ENCODE measurements around the gene REEP1.

Gene REEP1

GRCh38 chr2:86176597-86176996 lies 160.8 kb downstream of the REEP1 start:
- Histone ChIP-seq H3K4me3 (ENCODE audit: low read length) (no peak overlapping the region), H3K79me2 (ENCODE audit: control insufficient read depth, insufficient read depth, low read length) (peaks cover 4% of the 10 kb centered on the region), H3K18ac (ENCODE audit: low read length) (no peak overlapping the region), H3K27ac (ENCODE audit: low read depth, low read length) (no peak overlapping the region), H2BK5ac (ENCODE audit: low read length) (no peak overlapping the region), H2BK15ac (replicated peaks; ENCODE audit: low read depth) (no peak overlapping the region), H3K4ac (ENCODE audit: low read depth, low read length) (no peak overlapping the region), H4K8ac (ENCODE audit: low read depth, low read length) (no peak overlapping the region), H3K27me3 (ENCODE audit: insufficient read depth, low read length, poor library complexity) (no peaks in the 10 kb centered on the region), H3K9ac (ENCODE audit: low read length) (no peak overlapping the region), H3K23ac (ENCODE audit: low read length) (no peak overlapping the region), H3K79me1 (ENCODE audit: low read length) (peaks cover 7% of the 10 kb centered on the region), H4K5ac (ENCODE audit: low read length) (no peak overlapping the region), H3K56ac (ENCODE audit: low read length) (no peak overlapping the region), H3K36me3 (ENCODE audit: control insufficient read depth, insufficient read depth, low read length) (no peaks in the 10 kb centered on the region), H3K4me2 (ENCODE audit: low read length) (no peak overlapping the region), H2AK5ac (ENCODE audit: low read length) (no peak overlapping the region), H3K4me1 (ENCODE audit: control insufficient read depth, low read depth, low read length) (no peaks in the 10 kb centered on the region), H2BK120ac (ENCODE audit: low read depth, low read length) (no peak overlapping the region)
- DNase-seq: no peak

- Histone ChIP-seq H2AK5ac (ENCODE audit: low read length) (no peak overlapping the region), H4K5ac (ENCODE audit: low read length) (no peak overlapping the region), H3K18ac (ENCODE audit: low read length) (no peak overlapping the region), H3K79me2 (ENCODE audit: control insufficient read depth, insufficient read depth, low read length) (peaks cover 2% of the 10 kb centered on the region), H3K9ac (ENCODE audit: low read length) (no peak overlapping the region), H3K23ac (ENCODE audit: low read length) (no peak overlapping the region), H3K4me3 (ENCODE audit: low read length) (no peak overlapping the region), H3K27me3 (ENCODE audit: insufficient read depth, low read length, poor library complexity) (no peaks in the 10 kb centered on the region), H3K27ac (ENCODE audit: low read depth, low read length) (no peak overlapping the region), H3K4ac (ENCODE audit: low read depth, low read length) (no peak overlapping the region), H4K8ac (ENCODE audit: low read depth, low read length) (no peak overlapping the region), H2BK120ac (ENCODE audit: low read depth, low read length) (no peak overlapping the region), H2BK5ac (ENCODE audit: low read length) (no peak overlapping the region), H3K79me1 (ENCODE audit: low read length) (peaks cover 7% of the 10 kb centered on the region), H3K56ac (ENCODE audit: low read length) (no peak overlapping the region), H3K4me2 (ENCODE audit: low read length) (no peak overlapping the region), H2BK15ac (replicated peaks; ENCODE audit: low read depth) (no peak overlapping the region), H3K4me1 (ENCODE audit: control insufficient read depth, low read depth, low read length) (no peaks in the 10 kb centered on the region), H3K36me3 (ENCODE audit: control insufficient read depth, insufficient read depth, low read length) (no peaks in the 10 kb centered on the region)
- DNase-seq: no peak
- no CpG with 5 or more reads among the region's 1 CpG for WGBS (ENCODE audit: extremely low coverage, insufficient coverage, low lambda C conversion rate)
Measured at GRCh38 chr2:86175828-86176227, 161.6 kb downstream of the REEP1 start.

- no peak overlapping the region for H2BK15ac ChIP-seq (replicated peaks; ENCODE audit: low read depth)
- H3K27me3 ChIP-seq (ENCODE audit: insufficient read depth, low read length, poor library complexity): no peaks in the 10 kb centered on the region
- H3K79me1 ChIP-seq (ENCODE audit: low read length): peaks cover 5% of the 10 kb centered on the region
- H4K8ac ChIP-seq (ENCODE audit: low read depth, low read length): no peak overlapping the region
- H3K18ac ChIP-seq (ENCODE audit: low read length): no peak overlapping the region
- no peak overlapping the region for H2BK120ac ChIP-seq (ENCODE audit: low read depth, low read length)
- no peak overlapping the region for H3K27ac ChIP-seq (ENCODE audit: low read depth, low read length)
- H3K79me2 ChIP-seq (ENCODE audit: control insufficient read depth, insufficient read depth, low read length): peaks cover 2% of the 10 kb centered on the region
- no peak overlapping the region for H3K4me3 ChIP-seq (ENCODE audit: low read length)
- no peak overlapping the region for H3K4me2 ChIP-seq (ENCODE audit: low read length)
- no peak overlapping the region for H3K9ac ChIP-seq (ENCODE audit: low read length)
- H3K4me1 ChIP-seq (ENCODE audit: control insufficient read depth, low read depth, low read length): no peaks in the 10 kb centered on the region
- H3K4ac ChIP-seq (ENCODE audit: low read depth, low read length): no peak overlapping the region
- no peak overlapping the region for H2AK5ac ChIP-seq (ENCODE audit: low read length)
- no peak overlapping the region for H4K5ac ChIP-seq (ENCODE audit: low read length)
- H3K56ac ChIP-seq (ENCODE audit: low read length): no peak overlapping the region
- no peak for DNase-seq
- H3K36me3 ChIP-seq (ENCODE audit: control insufficient read depth, insufficient read depth, low read length): no peaks in the 10 kb centered on the region
- no peak overlapping the region for H3K23ac ChIP-seq (ENCODE audit: low read length)
- no peak overlapping the region for H2BK5ac ChIP-seq (ENCODE audit: low read length)
- no CpG with 5 or more reads among the region's 2 CpGs for WGBS (ENCODE audit: extremely low coverage, insufficient coverage, low lambda C conversion rate)
Measured at GRCh38 chr2:86174445-86174844, 163.0 kb downstream of the REEP1 start.

DNA sequence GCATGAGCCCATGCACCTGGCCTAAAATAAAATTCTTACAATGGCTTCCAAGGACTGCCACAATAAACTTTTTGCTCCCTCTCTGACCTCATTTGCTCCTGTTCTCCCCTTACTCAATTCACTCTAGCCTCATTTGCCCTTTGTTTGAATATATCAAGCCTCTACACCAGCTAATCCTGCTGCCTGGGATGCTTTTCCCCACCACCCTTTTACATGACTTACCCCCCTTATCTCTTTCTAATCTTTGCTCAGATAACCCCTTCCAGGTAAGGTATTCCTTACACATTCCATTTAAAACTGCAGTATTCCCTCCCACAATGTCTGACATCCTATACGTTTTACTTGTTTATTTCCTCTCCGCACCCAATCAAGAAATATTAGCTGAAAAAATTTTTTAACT lies 164.8 kb downstream of the REEP1 start:
- Histone ChIP-seq H3K23ac (ENCODE audit: low read length) (no peak overlapping the region), H2BK5ac (ENCODE audit: low read length) (no peak overlapping the region), H3K4ac (ENCODE audit: low read depth, low read length) (no peak overlapping the region), H3K27me3 (ENCODE audit: insufficient read depth, low read length, poor library complexity) (no peaks in the 10 kb centered on the region), H2BK15ac (replicated peaks; ENCODE audit: low read depth) (no peak overlapping the region), H3K4me1 (ENCODE audit: control insufficient read depth, low read depth, low read length) (no peaks in the 10 kb centered on the region), H3K18ac (ENCODE audit: low read length) (no peak overlapping the region), H3K56ac (ENCODE audit: low read length) (no peak overlapping the region), H2AK5ac (ENCODE audit: low read length) (no peak overlapping the region), H3K4me2 (ENCODE audit: low read length) (no peak overlapping the region), H4K8ac (ENCODE audit: low read depth, low read length) (no peak overlapping the region), H2BK120ac (ENCODE audit: low read depth, low read length) (no peak overlapping the region), H3K4me3 (ENCODE audit: low read length) (no peak overlapping the region), H3K36me3 (ENCODE audit: control insufficient read depth, insufficient read depth, low read length) (no peaks in the 10 kb centered on the region), H4K5ac (ENCODE audit: low read length) (no peak overlapping the region), H3K79me1 (ENCODE audit: low read length) (peaks cover 5% of the 10 kb centered on the region), H3K27ac (ENCODE audit: low read depth, low read length) (no peak overlapping the region), H3K79me2 (ENCODE audit: control insufficient read depth, insufficient read depth, low read length) (peaks cover 2% of the 10 kb centered on the region), H3K9ac (ENCODE audit: low read length) (no peak overlapping the region)
- peak; percentile 88 for DNase-seq
- no CpG with 5 or more reads among the region's 2 CpGs for WGBS (ENCODE audit: extremely low coverage, insufficient coverage, low lambda C conversion rate)

DNA sequence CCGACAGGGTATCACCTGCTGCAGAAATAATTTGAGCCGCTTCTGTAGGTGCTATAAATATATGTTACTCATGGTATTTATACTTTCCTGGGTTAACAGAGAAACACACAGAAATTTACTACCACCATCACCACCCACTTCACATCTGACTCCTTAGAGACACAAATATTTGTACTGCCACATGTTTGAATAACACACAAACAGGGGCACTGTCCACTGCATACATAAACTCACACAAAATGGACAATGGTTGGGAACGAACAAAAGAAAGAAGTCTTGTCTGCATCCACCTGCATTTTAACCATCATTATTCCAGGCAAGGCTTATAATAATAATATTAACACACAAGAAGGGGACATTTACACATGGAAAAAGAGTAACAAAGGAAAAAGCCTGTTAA lies 166.1 kb downstream of the REEP1 start:
- Histone ChIP-seq H3K9ac (ENCODE audit: low read length) (no peak overlapping the region), H3K23ac (ENCODE audit: low read length) (no peak overlapping the region), H4K5ac (ENCODE audit: low read length) (no peak overlapping the region), H3K79me1 (ENCODE audit: low read length) (peaks cover 3% of the 10 kb centered on the region), H3K4me1 (ENCODE audit: control insufficient read depth, low read depth, low read length) (no peaks in the 10 kb centered on the region), H2BK15ac (replicated peaks; ENCODE audit: low read depth) (no peak overlapping the region), H2BK120ac (ENCODE audit: low read depth, low read length) (no peak overlapping the region), H3K56ac (ENCODE audit: low read length) (no peak overlapping the region), H4K8ac (ENCODE audit: low read depth, low read length) (no peak overlapping the region), H3K27me3 (ENCODE audit: insufficient read depth, low read length, poor library complexity) (no peaks in the 10 kb centered on the region), H3K18ac (ENCODE audit: low read length) (no peak overlapping the region), H2AK5ac (ENCODE audit: low read length) (no peak overlapping the region), H3K4me2 (ENCODE audit: low read length) (no peak overlapping the region), H3K79me2 (ENCODE audit: control insufficient read depth, insufficient read depth, low read length) (peaks cover 1% of the 10 kb centered on the region), H3K4ac (ENCODE audit: low read depth, low read length) (no peak overlapping the region), H3K27ac (ENCODE audit: low read depth, low read length) (no peak overlapping the region), H3K36me3 (ENCODE audit: control insufficient read depth, insufficient read depth, low read length) (no peaks in the 10 kb centered on the region), H3K4me3 (ENCODE audit: low read length) (no peak overlapping the region), H2BK5ac (ENCODE audit: low read length) (no peak overlapping the region)
- no CpG with 5 or more reads among the region's 3 CpGs for WGBS (ENCODE audit: extremely low coverage, insufficient coverage, low lambda C conversion rate)
- no peak for DNase-seq

- Histone ChIP-seq H3K18ac (ENCODE audit: low read length) (no peak overlapping the region), H2BK15ac (replicated peaks; ENCODE audit: low read depth) (no peak overlapping the region), H3K36me3 (ENCODE audit: control insufficient read depth, insufficient read depth, low read length) (no peaks in the 10 kb centered on the region), H4K5ac (ENCODE audit: low read length) (no peak overlapping the region), H4K8ac (ENCODE audit: low read depth, low read length) (no peak overlapping the region), H3K56ac (ENCODE audit: low read length) (no peak overlapping the region), H3K79me2 (ENCODE audit: control insufficient read depth, insufficient read depth, low read length) (no peaks in the 10 kb centered on the region), H3K4me3 (ENCODE audit: low read length) (no peak overlapping the region), H3K4me2 (ENCODE audit: low read length) (no peak overlapping the region), H3K9ac (ENCODE audit: low read length) (no peak overlapping the region), H3K4ac (ENCODE audit: low read depth, low read length) (no peak overlapping the region), H2BK5ac (ENCODE audit: low read length) (no peak overlapping the region), H3K27ac (ENCODE audit: low read depth, low read length) (no peak overlapping the region), H3K79me1 (ENCODE audit: low read length) (peaks cover 2% of the 10 kb centered on the region), H2AK5ac (ENCODE audit: low read length) (no peak overlapping the region), H3K27me3 (ENCODE audit: insufficient read depth, low read length, poor library complexity) (no peaks in the 10 kb centered on the region), H2BK120ac (ENCODE audit: low read depth, low read length) (no peak overlapping the region), H3K4me1 (ENCODE audit: control insufficient read depth, low read depth, low read length) (no peaks in the 10 kb centered on the region), H3K23ac (ENCODE audit: low read length) (no peak overlapping the region)
- WGBS (ENCODE audit: extremely low coverage, insufficient coverage, low lambda C conversion rate): no CpG with 5 or more reads among the region's 4 CpGs
- DNase-seq: no peak
Measured at GRCh38 chr2:86170449-86170848, 167.0 kb downstream of the REEP1 start.

All from mesendoderm (in vitro differentiated cells).